OCI-LY7 (cell line): ENCODE measurements around the gene PIK3R3. TPM values are rescaled to one million over a fixed set of nuclear protein-coding genes. Genes with fewer than 3 reads are reported as not detected.

Experiments used
- BruUV-seq: library from RNA; stranded (reverse); fragments of 400-500 nt; replicated peaks from 2 replicates; lab custom pipeline; 2021; lab: Mats Ljungman, UMichigan
- CTCF ChIA-PET: fragments of 300-600 bp; sonication (Branson Sonifier 250); formaldehyde crosslinking; loops from one replicate; lab custom pipeline; 2022; ENCODE audit warnings: antibody characterized with exemption; ENCODE audit not compliant: unreplicated experiment; lab: Charles Lee
- POLR2A ChIA-PET: fragments of 300-600 bp; sonication (Branson Sonifier 250); formaldehyde crosslinking; loops from one replicate; lab custom pipeline; 2022; ENCODE audit warnings: antibody characterized with exemption; lab: Charles Lee
- DNase-seq: peaks from one replicate; pipeline ENCODE4 v3.0.0-alpha.2; 2015; ENCODE audit warnings: low spot score
- H2AFZ ChIP-seq: fragments of 200-600 bp; sonication (generic), shearing (Covaris generic); 2 replicates; pipeline ENCODE4 v1.6.1; 2014; ENCODE audit warnings: mild to moderate bottlenecking, antibody characterized with exemption, low read length, moderate library complexity
- H3K27ac ChIP-seq: fragments of 200-600 bp; sonication (generic); 2 replicates; pipeline ENCODE4 v1.5.1; 2014; ENCODE audit warnings: mixed run types, low read depth, mild to moderate bottlenecking, moderate library complexity, low read length, inconsistent platforms; ENCODE audit not compliant: poor library complexity, severe bottlenecking
- H3K36me3 ChIP-seq: fragments of 200-600 bp; sonication (generic); 2 replicates; pipeline ENCODE4 v1.6.1; 2014; ENCODE audit warnings: mild to moderate bottlenecking, antibody characterized with exemption, low read length, moderate library complexity, mixed read lengths; ENCODE audit not compliant: insufficient read depth
- H3K4me1 ChIP-seq: fragments of 200-600 bp; sonication (generic); 2 replicates; pipeline ENCODE4 v1.5.1; 2014; ENCODE audit warnings: mild to moderate bottlenecking, low read length; ENCODE audit not compliant: insufficient read depth, poor library complexity, severe bottlenecking
- H3K4me2 ChIP-seq: fragments of 200-600 bp; sonication (generic); 2 replicates; pipeline ENCODE4 v1.6.1; 2014; ENCODE audit warnings: mild to moderate bottlenecking, low read length
- H3K4me3 ChIP-seq: fragments of 200-600 bp; sonication (generic); 2 replicates; pipeline ENCODE4 v1.5.1; 2014; ENCODE audit warnings: mild to moderate bottlenecking, low read depth, low read length; ENCODE audit not compliant: poor library complexity, severe bottlenecking
- H3K79me2 ChIP-seq: fragments of 200-600 bp; sonication (generic); 2 replicates; pipeline ENCODE4 v1.6.1; 2016; ENCODE audit warnings: low read depth, mild to moderate bottlenecking, low read length, moderate library complexity, mixed read lengths; ENCODE audit not compliant: insufficient read depth
- H3K9me2 ChIP-seq: fragments of 200-600 bp; sonication (generic); 2 replicates; pipeline ENCODE4 v1.6.1; 2016; ENCODE audit warnings: mild to moderate bottlenecking, low read length, mixed read lengths; ENCODE audit not compliant: insufficient read depth
- H3K9me3 ChIP-seq: fragments of 200-600 bp; sonication (generic); 2 replicates; pipeline ENCODE4 v1.6.1; 2014; ENCODE audit warnings: mild to moderate bottlenecking, mixed run types, low read length, mixed read lengths
- H4K20me1 ChIP-seq: fragments of 200-600 bp; sonication (generic); 2 replicates; pipeline ENCODE4 v1.6.1; 2014; ENCODE audit warnings: mild to moderate bottlenecking, antibody characterized with exemption, low read length, moderate library complexity, mixed read lengths; ENCODE audit not compliant: insufficient read depth
- CTCF ChIP-seq: fragments of 200-600 bp; sonication (generic); conservative IDR thresholded peaks from 2 replicates; pipeline ENCODE4 v1.5.1; 2014; ENCODE audit warnings: mild to moderate bottlenecking, antibody characterized with exemption, low read length, moderate library complexity, mixed read lengths
- EZH2phosphoT487 ChIP-seq: fragments of 200-600 bp; sonication (generic); IDR thresholded peaks from 2 replicates; pipeline ENCODE4 v1.6.1; 2018; ENCODE audit warnings: low read depth, borderline replicate concordance, mild to moderate bottlenecking, mixed run types, antibody characterized with exemption, low read length, moderate library complexity, mixed read lengths
- intact Hi-C: fragments of 100-400 bp; cut with micrococcal nuclease; formaldehyde crosslinking; loops from one replicate; pipeline ENCODE4 v1.10.0; 2022; ENCODE audit not compliant: unreplicated experiment
- total RNA-seq, 2 experiments: library from RNA; depleted of rRNA in 1 of 2; stranded (reverse); fragments of >200 nt in 1 of 2; shearing (Covaris generic) in 1 of 2; gene quantifications; 2 replicates each; pipeline ENCODE4 v1.2.3, GENCODE V29; 2014 to 2022

Gene PIK3R3
- total RNA-seq, 2 experiments from 2014 or later: 12.7 to 27.0 TPM

GRCh38 chr1:46180082-46180616 lies 47.7 kb upstream of the PIK3R3 start:
- H3K36me3 ChIP-seq: no peaks in the 10 kb centered on the region
- H3K79me2 ChIP-seq: no peaks in the 10 kb centered on the region
- ChIA-PET POLR2A (no interaction called here), CTCF (interaction anchor here (0.9 to 1.2 kb wide), 3 partner anchors 45 to 136 kb away, joined by 3 read pairs; no protein-coding TSS in a partner anchor)
- H3K27ac ChIP-seq: no peak overlapping the region
- no TSS peak for BruUV-seq
- H3K4me2 ChIP-seq: 0 out of 2 replicates have a peak overlapping the region, but pooled peaks have one; percentile 37
- H3K9me2 ChIP-seq: no peaks in the 10 kb centered on the region
- H3K4me3 ChIP-seq: no peak overlapping the region
- no peaks in the 10 kb centered on the region for H3K9me3 ChIP-seq
- intact Hi-C loops: no loop called here
- 0 out of 2 replicates have a peak overlapping the region, but pooled peaks have one; percentile 21 for H2AFZ ChIP-seq
- peak; percentile 46 for DNase-seq
- no peak for TF ChIP-seq EZH2phosphoT487
- TF ChIP-seq CTCF: no peak
- peaks cover 45% of the 10 kb centered on the region for H3K4me1 ChIP-seq
- H4K20me1 ChIP-seq: no peaks in the 10 kb centered on the region

DNA sequence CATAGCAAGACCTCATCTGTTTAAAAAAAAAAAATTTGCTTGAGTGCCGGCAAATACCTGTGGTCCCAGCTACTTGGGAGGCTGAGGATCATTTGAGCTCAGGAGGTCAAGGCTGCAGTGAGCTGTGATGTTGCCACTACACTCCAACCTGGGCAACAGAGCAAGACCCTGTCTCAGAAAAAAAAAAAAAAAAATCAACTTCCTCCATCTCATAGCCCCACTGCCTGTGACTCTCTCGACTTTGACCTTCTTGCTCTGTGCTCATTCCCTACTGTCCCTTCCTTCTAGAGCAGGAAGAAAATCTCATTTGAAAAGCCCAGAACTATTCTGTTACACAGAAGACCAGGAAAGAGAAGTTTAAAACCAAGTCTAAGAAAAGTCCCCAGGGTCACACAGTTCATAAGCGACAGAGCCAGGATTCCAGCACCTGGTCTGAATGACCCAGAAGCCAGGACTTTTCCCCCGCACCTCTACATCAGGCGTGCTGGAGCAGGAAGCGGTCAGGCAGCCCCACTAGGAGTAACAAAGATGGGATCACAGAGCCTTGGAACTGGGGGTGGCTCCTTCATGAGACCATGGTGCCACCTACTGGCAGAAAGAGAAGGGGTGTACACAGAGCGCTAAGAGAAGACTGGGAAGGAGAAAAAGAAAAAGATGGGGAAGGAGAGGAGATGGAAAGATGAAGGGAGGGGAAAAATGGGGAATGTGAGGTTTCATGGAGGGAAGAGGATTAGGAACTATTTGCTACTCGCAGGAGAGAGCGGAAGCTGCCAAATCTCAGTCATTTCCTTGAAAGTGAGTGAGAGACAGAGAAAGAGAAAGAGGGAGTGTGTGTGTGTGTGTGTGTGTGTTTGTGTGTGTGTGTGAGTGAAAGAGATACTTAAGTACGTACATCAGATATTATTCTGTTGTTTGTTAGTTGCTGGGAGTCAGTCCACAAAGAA lies 47.0 kb upstream of the PIK3R3 start:
- no peaks in the 10 kb centered on the region for H3K79me2 ChIP-seq
- intact Hi-C loops: loop anchor here (1.0 to 2.0 kb wide), 5 partner anchors 44 to 429 kb away; partner anchors contain the start of genes IPP and MAST2
- H3K9me3 ChIP-seq: no peaks in the 10 kb centered on the region
- peak overlapping the region; percentile 37 for H3K4me2 ChIP-seq
- peak; percentile 84 for DNase-seq
- no peak overlapping the region for H3K27ac ChIP-seq
- H2AFZ ChIP-seq: peak overlapping the region; percentile 80; the same call in 1 of the 2 replicates
- CTCF ChIA-PET: interaction anchor here (0.6 kb wide), 2 partner anchors 37 to 611 kb away, joined by 4 to 5 read pairs; no protein-coding TSS in a partner anchor
- peak; percentile 100 for TF ChIP-seq CTCF
- TF ChIP-seq EZH2phosphoT487: no peak
- BruUV-seq: no TSS peak
- no peaks in the 10 kb centered on the region for H3K9me2 ChIP-seq
- H3K4me1 ChIP-seq: peaks cover 51% of the 10 kb centered on the region
- no peak overlapping the region for H3K4me3 ChIP-seq
- H3K36me3 ChIP-seq: no peaks in the 10 kb centered on the region
- POLR2A ChIA-PET: no interaction called here
- no peaks in the 10 kb centered on the region for H4K20me1 ChIP-seq
